ENCODE results near the gene RNF157. TPM values are rescaled to one million over a fixed set of nuclear protein-coding genes. Genes with fewer than 3 reads are reported as not detected.

The RNF157 gene
- total and polyA plus RNA-seq, 11 donors, result 3.6 to 7.4 (median 5.2) TPM

GRCh38 chr17:76236603-76237002 is 3.7 kb downstream of the RNF157 start:
- TF ChIP-seq POLR2A (IDR thresholded peaks at IDR 0.05), result no peak
- no peak for TF ChIP-seq CTCF (IDR thresholded peaks at IDR 0.05)
- intact Hi-C loops (cut with DNase I), result no loop called here
- Histone ChIP-seq H3K27ac (no peak overlapping the region), H3K36me3 (no peaks in the 10 kb centered on the region), H3K4me3 (no peak overlapping the region), H3K4me1 (peaks cover 0 to 17% (median 8%) of the 10 kb centered on the region in 12 donors), H3K27me3 (peaks cover 0 to 17% (median 0%) of the 10 kb centered on the region in 9 donors), H3K9me3 (no peaks in the 10 kb centered on the region)
- DNase-seq, result no peak
- ATAC-seq, result no peak

- ATAC-seq, result no peak
- DNase-seq, result no peak
- peaks cover 0 to 12% (median 0%) of the 10 kb centered on the region in 9 donors for H3K27me3 ChIP-seq
- H3K9me3 ChIP-seq, result no peaks in the 10 kb centered on the region
- TF ChIP-seq POLR2A (IDR thresholded peaks at IDR 0.05), result no peak
- TF ChIP-seq CTCF (IDR thresholded peaks at IDR 0.05), result no peak
- WGBS, 4 donors, result 91 to 100% (median 93%) methylated on average over 2 of the region's 2 CpGs
- no peak overlapping the region for H3K4me3 ChIP-seq
- no peak overlapping the region for H3K27ac ChIP-seq
- intact Hi-C loops (cut with DNase I), result no loop called here
- no peaks in the 10 kb centered on the region for H3K36me3 ChIP-seq
- H3K4me1 ChIP-seq, result peaks cover 0 to 13% (median 6%) of the 10 kb centered on the region in 12 donors
These were observed 4.4 kb downstream of the RNF157 start for GRCh38 chr17:76235883-76236282.

GRCh38 chr17:76234354-76234679 is 6.0 kb downstream of the RNF157 start:
- Histone ChIP-seq H3K36me3 (no peaks in the 10 kb centered on the region), H3K4me3 (no peak overlapping the region), H3K27me3 (peaks cover 0 to 6% (median 0%) of the 10 kb centered on the region in 9 donors), H3K4me1 (peaks cover 0 to 2% (median 0%) of the 10 kb centered on the region in 12 donors), H3K27ac (no peak overlapping the region), H3K9me3 (no peaks in the 10 kb centered on the region)
- ATAC-seq (no peak), DNase-seq (no peak)
- WGBS, 4 donors, result 84 to 91% (median 87%) methylated on average over 5 of the region's 5 CpGs
- intact Hi-C loops (cut with DNase I), result no loop called here
- TF ChIP-seq POLR2A (IDR thresholded peaks at IDR 0.05) (no peak), CTCF (IDR thresholded peaks at IDR 0.05) (no peak)

DNA sequence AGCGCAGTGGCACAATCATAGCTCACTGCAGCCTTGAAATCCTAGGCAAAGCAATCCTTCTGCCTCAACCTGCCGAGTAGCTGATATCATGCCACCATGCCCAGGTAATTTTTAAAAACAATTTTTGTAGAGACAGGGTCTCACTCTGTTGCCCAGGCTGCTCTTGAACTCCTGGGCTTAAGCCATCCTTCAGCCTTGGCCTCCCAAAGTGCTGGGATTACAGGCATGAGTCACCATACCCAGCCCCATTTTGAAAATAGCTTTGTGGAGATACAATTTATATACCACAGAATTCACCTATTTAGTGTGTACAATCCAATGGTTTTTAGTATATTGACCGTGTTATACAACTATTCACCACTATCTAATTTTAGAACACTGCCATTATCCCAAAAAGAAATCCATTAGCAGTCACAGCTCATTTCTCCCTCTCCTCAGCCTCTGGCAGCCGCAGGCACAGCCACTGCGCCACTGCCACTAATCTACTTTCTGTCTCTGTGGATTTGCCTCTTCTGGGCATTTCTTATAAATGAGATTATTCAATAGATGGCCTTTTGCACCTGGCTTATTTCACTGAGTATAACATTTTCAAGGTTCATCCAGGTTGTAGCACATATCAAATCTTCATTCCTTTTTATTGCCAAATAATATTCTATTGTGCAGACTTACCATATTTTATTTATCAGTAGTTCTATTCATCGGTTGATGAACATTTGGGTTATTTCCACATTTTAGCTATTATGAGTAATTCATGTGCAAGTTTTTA is 6.5 kb downstream of the RNF157 start:
- WGBS, 4 donors, result 93 to 97% (median 96%) methylated on average over 6 of the region's 6 CpGs
- no peak overlapping the region for H3K27ac ChIP-seq
- no peak for DNase-seq
- no peaks in the 10 kb centered on the region for H3K9me3 ChIP-seq
- no peaks in the 10 kb centered on the region for H3K4me1 ChIP-seq
- TF ChIP-seq POLR2A (IDR thresholded peaks at IDR 0.05) (no peak), CTCF (IDR thresholded peaks at IDR 0.05) (no peak)
- intact Hi-C loops (cut with DNase I), result no loop called here
- no peak overlapping the region for H3K4me3 ChIP-seq
- no peaks in the 10 kb centered on the region for H3K36me3 ChIP-seq
- no peak for ATAC-seq
- peaks cover 0 to 1% (median 0%) of the 10 kb centered on the region in 9 donors for H3K27me3 ChIP-seq

All from heart left ventricle (tissue), 16 donors.